Stimulated activated memory B cell treated with anti-CD40 and anti-IgM and Interleukin-4, amounts not matched to agents 10 μg/mL and 1 μg/mL and 100 μg/mL, for 72 hours (primary cell): Measurements from ENCODE around the gene INPP4A.

Source experiments
- ATAC-seq: fragments of 150-1000 bp; cut with Tn5 transposase; 2 replicates; pipeline ENCODE4 v1.10.0; 2021
- H3K27ac Mint-ChIP-seq: one replicate; pipeline ENCODE4 v1.8.0; 2022; ENCODE audit warnings: mild to moderate bottlenecking, mixed read lengths
- H3K27me3 Mint-ChIP-seq: one replicate; pipeline ENCODE4 v1.8.0; 2022; ENCODE audit warnings: mixed read lengths
- H3K36me3 Mint-ChIP-seq: one replicate; pipeline ENCODE4 v1.8.0; 2022; ENCODE audit warnings: mixed read lengths
- H3K4me1 Mint-ChIP-seq: one replicate; pipeline ENCODE4 v1.8.0; 2022; ENCODE audit warnings: mixed read lengths
- H3K4me3 Mint-ChIP-seq: one replicate; pipeline ENCODE4 v1.8.0; 2022; ENCODE audit warnings: mild to moderate bottlenecking, moderate library complexity, mixed read lengths
- H3K9me3 Mint-ChIP-seq: one replicate; pipeline ENCODE4 v1.8.0; 2022; ENCODE audit warnings: mixed read lengths

INPP4A gene

DNA sequence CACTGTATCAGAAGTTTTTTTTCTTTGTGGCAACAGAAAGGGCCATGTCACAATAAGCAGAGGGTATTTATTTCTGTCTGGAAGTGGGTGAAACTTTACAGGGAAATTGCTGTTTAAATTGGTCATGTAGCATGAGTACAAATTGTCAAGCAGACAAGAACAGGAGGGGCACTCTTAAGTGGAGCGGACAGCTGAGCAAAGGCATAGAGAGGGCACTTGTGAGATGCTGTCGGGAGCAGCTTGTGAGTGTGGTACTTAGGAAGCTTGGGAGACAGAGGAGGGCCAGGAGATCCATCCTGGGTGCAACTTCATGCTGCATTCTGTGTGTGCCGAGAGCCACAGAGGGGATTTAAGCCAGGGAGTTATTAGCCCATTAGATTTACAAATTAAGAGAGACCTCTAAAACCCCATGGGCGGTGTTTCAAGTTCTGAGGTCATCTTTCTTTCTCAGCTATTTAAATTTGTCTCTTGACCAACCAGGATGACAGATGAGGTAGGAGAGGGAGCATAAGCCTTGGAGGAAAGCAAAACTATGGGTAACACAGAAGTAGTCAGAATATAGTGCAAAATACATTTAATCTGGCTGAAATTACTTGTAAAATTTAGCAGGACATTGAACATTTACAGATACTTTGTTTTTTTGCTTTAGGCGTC lies 30.4 kb downstream of the INPP4A start:
- no peak for ATAC-seq
- no peak overlapping the region for H3K4me3 Mint-ChIP-seq
- peaks cover 81% of the 10 kb centered on the region for H3K4me1 Mint-ChIP-seq
- no peaks in the 10 kb centered on the region for H3K9me3 Mint-ChIP-seq
- H3K36me3 Mint-ChIP-seq, result peaks cover 16% of the 10 kb centered on the region
- H3K27ac Mint-ChIP-seq, result no peak overlapping the region
- H3K27me3 Mint-ChIP-seq, result no peaks in the 10 kb centered on the region

- no peaks in the 10 kb centered on the region for H3K9me3 Mint-ChIP-seq
- no peak overlapping the region for H3K4me3 Mint-ChIP-seq
- peak; percentile 69 for ATAC-seq
- peaks cover 88% of the 10 kb centered on the region for H3K4me1 Mint-ChIP-seq
- H3K27me3 Mint-ChIP-seq, result no peaks in the 10 kb centered on the region
- peaks cover 16% of the 10 kb centered on the region for H3K36me3 Mint-ChIP-seq
- H3K27ac Mint-ChIP-seq, result peak overlapping the region; percentile 74
Measured at GRCh38 chr2:98476192-98476868, 31.7 kb downstream of the INPP4A start.

DNA sequence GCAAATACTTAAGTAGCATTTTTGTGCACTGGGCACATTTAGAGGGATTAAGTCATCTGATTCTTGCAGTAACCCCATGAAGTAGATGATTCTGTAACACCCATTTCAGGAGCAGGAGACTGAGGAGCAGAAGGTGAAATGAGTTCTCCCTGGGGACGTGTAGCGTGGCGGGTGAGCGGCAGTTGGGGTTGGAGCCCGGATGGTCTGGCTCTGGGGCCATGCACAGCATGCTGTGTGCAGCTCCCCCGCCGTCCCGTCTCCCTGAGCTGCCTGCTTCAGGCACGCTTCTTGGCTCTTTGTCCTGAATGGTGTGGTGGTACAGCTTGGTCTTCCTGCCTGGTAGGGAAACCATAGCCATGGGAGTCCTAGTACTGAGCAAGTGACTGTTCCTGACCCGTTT lies 32.4 kb downstream of the INPP4A start:
- no peaks in the 10 kb centered on the region for H3K9me3 Mint-ChIP-seq
- peaks cover 16% of the 10 kb centered on the region for H3K36me3 Mint-ChIP-seq
- no peak for ATAC-seq
- H3K27ac Mint-ChIP-seq, result peak overlapping the region; percentile 74
- peaks cover 91% of the 10 kb centered on the region for H3K4me1 Mint-ChIP-seq
- no peaks in the 10 kb centered on the region for H3K27me3 Mint-ChIP-seq
- H3K4me3 Mint-ChIP-seq, result no peak overlapping the region

GRCh38 chr2:98477506-98477905 lies 32.8 kb downstream of the INPP4A start:
- ATAC-seq, result no peak
- Mint-ChIP-seq H3K9me3 (no peaks in the 10 kb centered on the region), H3K27me3 (no peaks in the 10 kb centered on the region), H3K27ac (peak overlapping the region; percentile 74), H3K36me3 (peaks cover 15% of the 10 kb centered on the region), H3K4me1 (peaks cover 92% of the 10 kb centered on the region), H3K4me3 (no peak overlapping the region)

- H3K9me3 Mint-ChIP-seq, result no peaks in the 10 kb centered on the region
- H3K4me1 Mint-ChIP-seq, result peaks cover 90% of the 10 kb centered on the region
Measured at GRCh38 chr2:98478088-98478551, 33.5 kb downstream of the INPP4A start.

GRCh38 chr2:98478907-98479306 lies 34.2 kb downstream of the INPP4A start:
- no peak for ATAC-seq
- Mint-ChIP-seq H3K27me3 (no peaks in the 10 kb centered on the region), H3K27ac (peak overlapping the region; percentile 54), H3K36me3 (peaks cover 5% of the 10 kb centered on the region), H3K4me1 (peaks cover 90% of the 10 kb centered on the region), H3K9me3 (no peaks in the 10 kb centered on the region), H3K4me3 (no peak overlapping the region)

More at GRCh38 chr2:98478088-98478551, 33.5 kb downstream of the INPP4A start:
- Mint-ChIP-seq H3K36me3 (peaks cover 9% of the 10 kb centered on the region), H3K27ac (peak overlapping the region; percentile 74), H3K4me3 (no peak overlapping the region), H3K27me3 (no peaks in the 10 kb centered on the region)
- ATAC-seq, result no peak

- Mint-ChIP-seq H3K27ac (peak overlapping the region; percentile 54), H3K4me1 (peaks cover 90% of the 10 kb centered on the region), H3K4me3 (no peak overlapping the region), H3K9me3 (no peaks in the 10 kb centered on the region), H3K36me3 (peaks cover 5% of the 10 kb centered on the region), H3K27me3 (no peaks in the 10 kb centered on the region)
- no peak for ATAC-seq
Measured at GRCh38 chr2:98479371-98479770, 34.7 kb downstream of the INPP4A start.

DNA sequence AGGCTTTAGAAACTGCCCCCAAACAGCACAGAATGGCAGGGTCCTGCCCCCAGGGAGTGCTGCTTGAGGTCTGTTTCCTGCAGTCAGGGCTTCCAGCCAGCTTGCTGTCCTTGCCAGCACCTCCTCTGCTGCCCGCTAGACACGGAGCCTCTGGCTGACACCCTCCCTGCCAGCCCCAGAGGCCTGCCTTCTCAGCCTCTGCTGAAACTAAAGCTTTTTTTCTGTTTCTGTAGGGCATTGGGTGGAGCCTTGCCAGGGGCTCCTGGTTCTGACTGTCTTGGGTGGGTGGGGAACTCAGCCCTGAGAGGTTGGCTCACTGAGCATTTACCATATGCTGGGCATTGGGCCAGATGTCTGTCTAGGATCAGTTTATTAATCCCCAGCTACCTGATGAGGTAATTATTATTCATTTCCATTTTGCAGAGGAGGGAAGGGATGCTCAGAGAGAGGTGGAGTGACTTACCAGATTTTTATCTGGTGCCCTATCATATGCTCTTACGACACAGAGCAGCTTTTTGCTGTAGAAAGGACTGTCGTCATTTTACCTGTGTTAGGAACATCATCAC lies 35.4 kb downstream of the INPP4A start:
- Mint-ChIP-seq H3K27me3 (no peaks in the 10 kb centered on the region), H3K4me1 (peaks cover 91% of the 10 kb centered on the region), H3K9me3 (no peaks in the 10 kb centered on the region), H3K36me3 (peaks cover 5% of the 10 kb centered on the region), H3K27ac (peak overlapping the region; percentile 54), H3K4me3 (no peak overlapping the region)
- peak; percentile 49 for ATAC-seq

DNA sequence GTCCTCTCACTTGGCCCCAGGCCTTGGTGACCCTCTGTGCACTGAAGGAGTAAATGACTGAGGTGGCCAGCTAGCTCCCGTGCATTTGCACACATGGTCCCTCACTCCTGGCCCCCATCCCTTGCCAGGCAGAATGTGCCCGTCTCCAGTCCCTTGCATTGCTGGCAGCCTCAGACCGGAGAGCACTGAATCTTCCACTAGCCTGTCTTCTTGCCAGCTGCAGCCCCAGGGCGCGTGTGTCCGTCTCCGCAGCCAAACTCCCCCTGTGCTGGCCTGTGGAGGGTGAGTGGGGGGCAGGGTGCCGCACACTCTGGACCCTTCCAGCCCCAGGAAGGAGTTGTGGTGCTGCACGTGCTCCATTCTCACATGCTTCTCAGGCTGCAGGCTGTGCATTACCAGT lies 35.9 kb downstream of the INPP4A start:
- Mint-ChIP-seq H3K27ac (peak overlapping the region; percentile 54), H3K4me1 (peaks cover 91% of the 10 kb centered on the region), H3K4me3 (no peak overlapping the region), H3K27me3 (no peaks in the 10 kb centered on the region), H3K9me3 (no peaks in the 10 kb centered on the region), H3K36me3 (peaks cover 5% of the 10 kb centered on the region)
- no peak for ATAC-seq

- no peak for ATAC-seq
- no peaks in the 10 kb centered on the region for H3K9me3 Mint-ChIP-seq
- peaks cover 89% of the 10 kb centered on the region for H3K4me1 Mint-ChIP-seq
- H3K36me3 Mint-ChIP-seq, result peaks cover 5% of the 10 kb centered on the region
- H3K4me3 Mint-ChIP-seq, result no peak overlapping the region
- no peaks in the 10 kb centered on the region for H3K27me3 Mint-ChIP-seq
- H3K27ac Mint-ChIP-seq, result peak overlapping the region; percentile 81
Measured at GRCh38 chr2:98482362-98482761, 37.7 kb downstream of the INPP4A start.

- Mint-ChIP-seq H3K27ac (peak overlapping the region; percentile 81), H3K27me3 (no peaks in the 10 kb centered on the region), H3K4me3 (peak overlapping the region; percentile 1), H3K4me1 (peaks cover 86% of the 10 kb centered on the region), H3K36me3 (no peaks in the 10 kb centered on the region), H3K9me3 (no peaks in the 10 kb centered on the region)
- ATAC-seq, result peak; percentile 87
Measured at GRCh38 chr2:98483257-98483861, 38.7 kb downstream of the INPP4A start.

- Mint-ChIP-seq H3K27me3 (no peaks in the 10 kb centered on the region), H3K4me3 (no peak overlapping the region), H3K4me1 (peaks cover 86% of the 10 kb centered on the region), H3K9me3 (no peaks in the 10 kb centered on the region), H3K36me3 (no peaks in the 10 kb centered on the region), H3K27ac (peak overlapping the region; percentile 81)
- ATAC-seq, result no peak
Measured at GRCh38 chr2:98484121-98484557, 39.5 kb downstream of the INPP4A start.

- Mint-ChIP-seq H3K4me3 (no peak overlapping the region), H3K27ac (peak overlapping the region; percentile 81), H3K9me3 (no peaks in the 10 kb centered on the region), H3K36me3 (no peaks in the 10 kb centered on the region), H3K27me3 (no peaks in the 10 kb centered on the region), H3K4me1 (peaks cover 80% of the 10 kb centered on the region)
- ATAC-seq, result no peak
Measured at GRCh38 chr2:98484652-98485452, 40.2 kb downstream of the INPP4A start.

DNA sequence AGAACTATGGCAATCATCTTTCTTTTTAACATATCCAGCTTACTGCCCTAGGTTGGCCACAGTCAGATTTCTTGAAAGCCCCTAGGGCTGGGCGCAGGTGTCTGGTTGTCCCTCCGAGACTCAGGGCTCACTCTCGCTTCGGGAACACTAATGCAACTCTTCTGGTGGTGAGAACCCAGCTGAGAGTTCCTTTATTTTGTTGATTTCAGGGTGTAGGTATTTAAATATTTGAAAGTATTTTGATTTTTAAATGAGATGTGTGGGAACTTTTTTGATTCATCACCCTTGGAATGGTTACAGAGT lies 40.7 kb downstream of the INPP4A start:
- H3K27ac Mint-ChIP-seq, result peak overlapping the region; percentile 81
- H3K36me3 Mint-ChIP-seq, result no peaks in the 10 kb centered on the region
- ATAC-seq, result no peak
- peaks cover 75% of the 10 kb centered on the region for H3K4me1 Mint-ChIP-seq
- no peak overlapping the region for H3K4me3 Mint-ChIP-seq
- no peaks in the 10 kb centered on the region for H3K9me3 Mint-ChIP-seq
- no peaks in the 10 kb centered on the region for H3K27me3 Mint-ChIP-seq
